Mucosa of descending colon (tissue), 3 donors: ENCODE measurements around the gene ADH4. TPM values are rescaled to one million over a fixed set of nuclear protein-coding genes. Genes with fewer than 3 reads are reported as not detected.

Experiments
- ATAC-seq: fragments of 200-7000 bp; cut with Tn5 transposase; one replicate; pipeline ENCODE4 v1.9.1; 2020; ENCODE audit warnings: mild to moderate bottlenecking, moderate library complexity
- DNase-seq, 3 donors: peaks; one replicate each; pipeline ENCODE4 v3.0.0-alpha.2; 2020
- H3K36me3 ChIP-seq: fragments of 200-600 bp; one replicate; pipeline ENCODE4 v1.8.0; 2021; ENCODE audit warnings: low read depth, mild to moderate bottlenecking
- H3K4me1 ChIP-seq: fragments of 200-600 bp; one replicate; pipeline ENCODE4 v1.8.0; 2021; ENCODE audit warnings: low read depth, mild to moderate bottlenecking
- H3K4me3 ChIP-seq: fragments of 200-600 bp; one replicate; pipeline ENCODE4 v1.8.0; 2021; ENCODE audit warnings: mild to moderate bottlenecking
- H3K9me3 ChIP-seq: fragments of 200-600 bp; one replicate; pipeline ENCODE4 v1.8.0; 2021; ENCODE audit warnings: mild to moderate bottlenecking
- intact Hi-C, 2 donors: fragments of 100-400 bp; cut with DNase I in 1 of 2; cut with micrococcal nuclease in 1 of 2; formaldehyde crosslinking; loops; one replicate each; pipeline versions ENCODE4 v1.11.0 to v1.11.1; 2022; cut with DNase I, micrococcal nuclease
- total RNA-seq, 3 donors: library from RNA; stranded (reverse); fragmentation: NEBNext Ultra II Directional in 2 of 3; extraction: Animal tissue kit (Norgen Biotek cat#: 25700) in 2 of 3; gene quantifications; one replicate each; pipeline versions ENCODE4 v1.2.1 to v1.2.4, GENCODE V29; 2021 to 2023
- TF ChIP-seq, protein P1 (sequence below): fragments of 200-600 bp; IDR thresholded peaks from one replicate; pipeline ENCODE4 v1.8.0; 2022; ENCODE audit warnings: antibody characterized with exemption, mild to moderate bottlenecking
- donor health status: DM: no; HTN: no; CAD: no; lungs with moderate emphysema.
- donor health status: DM: no; HTN: no; CAD: no.
- donor health status: DM: no; HTN: yes; CAD: no.

ADH4 gene
- total RNA-seq, 3 donors from 2014 or later: 0.19 to 0.41 (median 0.23) TPM

- Histone ChIP-seq H3K9me3 (no peaks in the 10 kb centered on the region), H3K36me3 (no peaks in the 10 kb centered on the region), H3K4me1 (peaks cover 40% of the 10 kb centered on the region), H3K4me3 (no peak overlapping the region)
- intact Hi-C loops: no loop called here
- TF ChIP-seq, protein P1, sequence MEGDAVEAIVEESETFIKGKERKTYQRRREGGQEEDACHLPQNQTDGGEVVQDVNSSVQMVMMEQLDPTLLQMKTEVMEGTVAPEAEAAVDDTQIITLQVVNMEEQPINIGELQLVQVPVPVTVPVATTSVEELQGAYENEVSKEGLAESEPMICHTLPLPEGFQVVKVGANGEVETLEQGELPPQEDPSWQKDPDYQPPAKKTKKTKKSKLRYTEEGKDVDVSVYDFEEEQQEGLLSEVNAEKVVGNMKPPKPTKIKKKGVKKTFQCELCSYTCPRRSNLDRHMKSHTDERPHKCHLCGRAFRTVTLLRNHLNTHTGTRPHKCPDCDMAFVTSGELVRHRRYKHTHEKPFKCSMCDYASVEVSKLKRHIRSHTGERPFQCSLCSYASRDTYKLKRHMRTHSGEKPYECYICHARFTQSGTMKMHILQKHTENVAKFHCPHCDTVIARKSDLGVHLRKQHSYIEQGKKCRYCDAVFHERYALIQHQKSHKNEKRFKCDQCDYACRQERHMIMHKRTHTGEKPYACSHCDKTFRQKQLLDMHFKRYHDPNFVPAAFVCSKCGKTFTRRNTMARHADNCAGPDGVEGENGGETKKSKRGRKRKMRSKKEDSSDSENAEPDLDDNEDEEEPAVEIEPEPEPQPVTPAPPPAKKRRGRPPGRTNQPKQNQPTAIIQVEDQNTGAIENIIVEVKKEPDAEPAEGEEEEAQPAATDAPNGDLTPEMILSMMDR: no peak
- DNase-seq (no peak), ATAC-seq (peak; percentile 75)
Observed at GRCh38 chr4:99078931-99079624, 65.0 kb downstream of the ADH4 start.

DNA sequence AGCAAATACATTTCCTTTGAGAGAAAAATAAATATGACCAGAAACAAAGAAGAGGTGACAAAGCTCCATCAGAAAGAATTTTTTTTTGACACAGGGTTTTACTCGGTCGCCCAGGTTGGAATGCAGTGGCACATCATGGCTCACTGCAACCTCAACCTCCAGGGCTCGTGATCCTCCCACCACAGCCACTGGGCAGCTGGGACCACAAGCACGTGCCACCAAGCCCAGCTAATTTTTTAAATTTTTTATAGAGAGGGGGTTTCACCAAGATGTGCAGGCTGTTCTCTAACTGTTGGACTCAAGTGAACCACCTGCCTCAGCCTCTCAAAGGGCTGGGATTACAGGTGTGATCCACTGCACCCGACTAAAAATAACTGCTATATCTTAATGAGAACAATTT, 65.8 kb downstream of the ADH4 start:
- H3K36me3 ChIP-seq: no peaks in the 10 kb centered on the region
- DNase-seq: no peak
- peaks cover 40% of the 10 kb centered on the region for H3K4me1 ChIP-seq
- no peak overlapping the region for H3K4me3 ChIP-seq
- no peak for ATAC-seq
- intact Hi-C loops: no loop called here
- no peaks in the 10 kb centered on the region for H3K9me3 ChIP-seq
- TF ChIP-seq, protein P1: no peak

GRCh38 chr4:99077177-99077576, 66.9 kb downstream of the ADH4 start:
- Histone ChIP-seq H3K36me3 (no peaks in the 10 kb centered on the region), H3K9me3 (no peaks in the 10 kb centered on the region), H3K4me1 (peaks cover 30% of the 10 kb centered on the region), H3K4me3 (no peak overlapping the region)
- no peak for ATAC-seq
- intact Hi-C loops: no loop called here
- DNase-seq: no peak
- TF ChIP-seq, protein P1: no peak

GRCh38 chr4:99076292-99076976, 67.7 kb downstream of the ADH4 start:
- Histone ChIP-seq H3K9me3 (no peaks in the 10 kb centered on the region), H3K4me1 (peaks cover 29% of the 10 kb centered on the region), H3K4me3 (no peak overlapping the region), H3K36me3 (no peaks in the 10 kb centered on the region)
- TF ChIP-seq, protein P1: no peak
- DNase-seq (peak in 1 of 3 donors; percentile 50), ATAC-seq (peak; percentile 70)
- intact Hi-C loops: no loop called here

DNA sequence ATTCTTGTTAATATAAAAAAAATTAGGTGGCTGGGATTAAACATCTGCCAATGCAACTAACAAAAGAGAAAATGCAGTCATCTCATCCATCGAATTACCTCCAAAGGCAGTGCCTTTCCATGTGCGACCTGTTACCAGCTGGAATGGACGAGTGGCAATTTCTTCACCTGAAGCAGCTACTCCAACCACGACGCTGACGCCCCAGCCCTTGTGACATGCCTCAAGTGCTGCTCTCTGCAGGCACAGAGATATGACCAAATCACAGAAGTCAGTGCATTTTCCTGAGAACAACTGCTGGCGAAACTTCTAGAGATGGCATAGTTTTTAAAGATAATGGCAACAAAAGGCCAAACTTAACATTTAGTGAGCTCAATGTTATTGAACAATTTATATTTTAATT, 69.3 kb downstream of the ADH4 start:
- H3K9me3 ChIP-seq: no peaks in the 10 kb centered on the region
- ATAC-seq (no peak), DNase-seq (no peak)
- peaks cover 29% of the 10 kb centered on the region for H3K4me1 ChIP-seq
- no peak overlapping the region for H3K4me3 ChIP-seq
- TF ChIP-seq, protein P1: no peak
- no peaks in the 10 kb centered on the region for H3K36me3 ChIP-seq
- intact Hi-C loops: no loop called here

Other genes with a start within 250 kb of the ADH4 start
- gene EIF4E, start 215.2 kb downstream of the ADH4 start, total RNA-seq: 10 to 100 TPM; 66.7 to 87.6 (median 81.0) TPM
- gene METAP1, start 148.6 kb downstream of the ADH4 start, total RNA-seq: 10 to 100 TPM; 53.7 to 70.1 (median 55.0) TPM
- 100 to 1,000 TPM; 136 to 236 (median 192) TPM for gene ADH5, start 55.5 kb downstream of the ADH4 start, total RNA-seq
- gene ADH6, start 74.9 kb upstream of the ADH4 start, total RNA-seq: 10 to 100 TPM in 2 of 3 donors, 1 to 10 TPM in 1; 6.2 to 18.6 (median 16.6) TPM
- gene ADH1A, start 146.7 kb upstream of the ADH4 start, total RNA-seq: 1 to 10 TPM in 1 of 3 donors, under 1 TPM in 2; 0.20 to 2.4 (median 0.80) TPM
- gene ADH1B, start 177.1 kb upstream of the ADH4 start, total RNA-seq: 100 to 1,000 TPM in 2 of 3 donors, 10 to 100 TPM in 1; 43.9 to 447 (median 179) TPM
- 100 to 1,000 TPM; 137 to 502 (median 271) TPM for gene ADH1C, start 208.4 kb upstream of the ADH4 start, total RNA-seq